Ureter (tissue), 1 donor: ENCODE results near the gene SLC46A3. TPM values are rescaled to one million over a fixed set of nuclear protein-coding genes. Genes with fewer than 3 reads are reported as not detected.
"Not testable (repeated sequence)": the region's sequence is repeated elsewhere in the genome, so short reads cannot be mapped to it uniquely, and the experiment has no call there.

ENCODE experiments used
- DNase-seq: peaks from one replicate; pipeline ENCODE4 v3.0.0-alpha.2; 2020; ENCODE audit warnings: low spot score
- total RNA-seq: library from RNA; stranded (reverse); gene quantifications from one replicate; pipeline ENCODE4 v1.2.4, GENCODE V29; 2023
- donor health status: DM: yes; HTN: yes; CAD: no.

Gene SLC46A3
- total RNA-seq, 1 donor from 2014 or later = 12.6 TPM

- not testable (repeated sequence) for DNase-seq
Measured at GRCh38 chr13:28683169-28683568, 35.6 kb downstream of the SLC46A3 start.

DNA sequence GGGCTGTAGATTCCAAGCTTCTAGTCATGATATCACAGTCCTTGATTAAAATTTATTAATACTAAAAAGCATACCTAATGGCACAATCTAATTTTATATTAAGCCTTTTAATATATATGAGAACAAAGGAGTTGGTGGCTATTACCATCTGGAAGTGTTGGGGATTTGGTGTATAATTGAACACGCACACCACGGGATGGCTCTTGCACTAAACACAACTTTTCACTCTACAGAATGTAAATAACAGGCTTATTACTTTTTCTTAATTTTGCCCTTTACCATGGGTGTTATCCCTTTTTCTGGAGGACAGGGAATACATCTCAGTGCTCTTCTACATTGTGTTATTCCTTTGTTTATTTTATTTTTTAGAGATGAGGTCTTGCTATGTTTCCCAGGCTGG lies 38.2 kb downstream of the SLC46A3 start:
- DNase-seq = no peak

DNA sequence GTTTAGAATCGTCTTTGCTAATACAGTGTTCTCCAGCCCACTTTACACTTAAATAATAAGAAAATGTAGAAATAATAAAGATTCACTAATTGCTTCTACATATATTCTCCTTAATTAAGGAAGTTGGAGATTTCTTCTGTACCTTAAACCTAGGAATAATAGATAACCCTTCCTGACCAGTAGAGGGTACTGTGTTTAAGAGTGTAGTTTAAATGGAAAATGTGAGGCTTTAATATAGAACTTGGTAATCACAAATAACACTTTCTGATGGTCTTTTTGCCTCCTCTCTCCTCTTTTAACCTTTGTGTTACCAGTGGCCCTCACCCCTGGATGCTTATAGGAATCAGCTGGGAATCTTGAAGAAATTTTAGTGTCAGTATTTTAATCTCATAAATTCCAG lies 39.1 kb downstream of the SLC46A3 start:
- no peak for DNase-seq

- DNase-seq = no peak
Measured at GRCh38 chr13:28678809-28679208, 40.0 kb downstream of the SLC46A3 start.

DNA sequence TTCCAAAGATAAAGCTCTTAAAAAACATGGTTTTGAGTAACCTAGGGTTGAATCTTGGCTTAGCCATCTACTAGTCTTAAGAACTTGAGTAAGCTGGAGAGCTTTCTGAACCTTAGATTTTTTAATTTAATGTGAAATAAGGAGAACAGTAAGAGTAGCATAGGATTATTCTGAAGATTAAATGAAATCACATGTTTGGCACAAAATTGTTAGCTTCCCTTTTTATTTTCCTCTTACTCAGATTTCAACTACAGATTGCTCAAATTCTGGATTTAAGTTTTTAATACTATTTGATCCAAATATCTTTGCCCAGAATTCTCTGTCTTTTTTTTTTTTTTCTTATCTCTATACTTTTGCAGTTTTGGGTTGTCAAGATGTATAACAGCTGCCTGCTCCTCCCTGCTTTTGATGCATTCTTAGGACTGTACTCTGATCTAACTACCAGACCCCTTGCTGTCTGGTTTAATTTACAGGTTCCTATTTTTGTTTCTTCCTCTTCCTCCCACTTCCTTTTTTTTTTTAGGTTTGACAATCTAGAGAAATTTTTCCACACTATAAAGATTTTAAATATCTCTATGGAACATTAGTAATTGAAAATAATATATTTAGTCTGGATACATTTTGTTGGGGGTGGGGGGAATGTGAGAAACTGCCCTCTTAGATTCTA lies 47.5 kb downstream of the SLC46A3 start:
- no peak for DNase-seq

DNA sequence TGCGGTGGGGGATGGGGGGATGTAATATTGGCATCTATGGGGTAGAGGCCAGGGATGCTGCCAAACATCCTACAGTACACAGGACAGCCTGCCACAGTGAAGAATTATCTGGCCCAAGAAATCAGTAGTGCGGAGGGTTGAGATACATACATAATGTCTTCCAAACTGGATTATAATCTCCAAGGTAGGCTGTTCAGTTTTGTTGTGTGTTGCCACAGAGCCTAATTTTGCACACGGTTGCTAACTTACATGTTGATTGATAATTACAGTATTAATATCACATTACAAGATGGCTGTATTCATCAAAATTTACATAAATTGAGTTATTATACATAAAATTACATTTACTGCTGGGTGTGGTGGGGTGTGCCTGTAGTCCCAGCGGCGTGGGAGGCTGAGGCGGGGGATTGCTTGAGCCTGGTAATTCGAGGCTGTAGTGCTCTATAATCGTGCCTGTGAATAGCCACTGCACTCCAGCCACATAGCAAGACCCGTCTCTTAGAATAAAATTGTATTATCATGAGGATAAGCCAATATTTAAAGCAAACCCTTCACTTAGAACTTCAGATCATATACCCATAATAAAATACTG lies 51.8 kb downstream of the SLC46A3 start:
- no peak for DNase-seq

GRCh38 chr13:28659621-28659970 lies 59.2 kb downstream of the SLC46A3 start:
- DNase-seq = no peak

- DNase-seq = peak; percentile 93
Measured at GRCh38 chr13:28658796-28659620, 59.8 kb downstream of the SLC46A3 start, which contains the start of gene POMP. TSS of gene POMP (plus strand) at chr13:28659130. CDS start at chr13:28659185, 55 bp downstream.

- no peak for DNase-seq
Measured at GRCh38 chr13:28658539-28658795, 60.3 kb downstream of the SLC46A3 start.

DNA sequence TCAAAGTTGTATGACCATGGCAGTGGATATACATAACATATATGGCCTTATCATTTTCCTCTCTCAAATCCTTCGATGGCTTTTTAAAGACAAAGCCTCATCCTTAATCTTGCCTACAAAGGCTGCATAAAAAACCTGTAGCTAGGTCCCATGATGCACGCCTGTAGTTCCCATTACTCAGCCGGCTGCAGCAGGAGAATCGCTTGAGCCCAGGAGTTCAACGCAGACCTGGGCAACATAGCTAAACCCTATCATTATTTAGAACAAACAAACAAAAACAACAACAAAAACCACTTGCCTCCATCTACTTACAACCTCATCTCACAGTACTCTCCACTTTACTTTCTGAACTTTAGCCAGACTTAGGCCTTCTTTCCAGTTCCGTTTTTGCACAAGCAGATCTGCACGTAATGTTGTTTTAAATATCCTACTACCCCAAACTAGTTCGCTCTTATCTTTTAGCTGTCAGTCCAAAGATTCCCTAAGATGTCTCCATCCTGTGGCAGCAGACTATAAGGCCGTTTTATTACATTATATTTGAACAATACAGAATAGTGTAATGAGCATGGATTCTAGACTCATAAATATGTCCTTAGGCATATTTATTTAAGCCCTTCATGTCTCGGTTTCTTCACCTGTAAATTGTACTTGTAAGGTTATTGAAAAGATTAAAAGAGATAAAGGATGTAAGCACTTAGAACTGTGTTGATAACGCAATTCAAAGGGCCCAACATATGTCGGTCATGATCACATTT lies 60.8 kb downstream of the SLC46A3 start:
- DNase-seq = no peak

GRCh38 chr13:28655561-28655960 lies 63.2 kb downstream of the SLC46A3 start:
- no peak for DNase-seq

DNA sequence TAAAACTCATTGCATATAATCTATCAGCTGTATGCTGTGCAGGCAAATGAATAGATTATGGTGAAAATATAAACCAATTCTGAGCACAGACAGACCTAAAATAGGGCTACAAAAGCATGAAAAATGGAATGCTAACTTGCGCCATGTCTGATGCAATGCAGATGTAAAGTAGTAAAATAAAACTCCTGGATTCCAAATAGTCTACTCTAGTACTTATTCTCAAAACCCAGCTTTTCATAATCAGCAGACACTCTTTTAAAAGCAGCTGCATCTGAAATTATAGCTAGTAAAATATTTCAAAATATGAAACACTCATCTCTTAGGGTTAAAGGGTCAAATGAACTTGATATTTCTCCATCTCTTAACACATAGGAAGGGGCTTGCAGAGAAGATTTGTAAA lies 64.5 kb downstream of the SLC46A3 start:
- no peak for DNase-seq

GRCh38 chr13:28653111-28653510 lies 65.7 kb downstream of the SLC46A3 start:
- no peak for DNase-seq

- DNase-seq = no peak
Measured at GRCh38 chr13:28651810-28652401, 66.9 kb downstream of the SLC46A3 start.

DNA sequence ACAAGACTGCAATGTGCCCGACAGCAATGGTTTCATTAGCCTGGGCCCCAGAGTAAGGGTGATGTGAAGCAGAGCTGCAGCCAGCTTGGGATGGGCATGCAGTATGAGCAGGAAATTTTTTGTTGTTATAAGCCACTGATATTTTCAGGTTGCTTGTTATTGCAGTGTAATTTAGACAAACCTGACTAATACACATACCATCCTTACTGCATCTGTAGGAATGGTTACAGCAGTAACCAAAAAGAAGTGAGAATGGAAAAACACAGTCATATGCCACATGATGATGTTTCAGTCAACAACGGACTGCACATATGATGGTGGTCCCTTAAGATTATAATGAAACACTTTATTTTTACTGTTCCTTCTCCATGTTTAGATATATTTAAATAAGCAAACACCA lies 68.5 kb downstream of the SLC46A3 start:
- no peak for DNase-seq

Other genes with a start within 250 kb of the SLC46A3 start
- 51.1 TPM for gene FLT1, start 223.8 kb downstream of the SLC46A3 start, total RNA-seq
- gene POMP, start 59.8 kb downstream of the SLC46A3 start, total RNA-seq = 51.6 TPM
- 5.1 TPM for gene MTUS2, start 101.4 kb upstream of the SLC46A3 start, total RNA-seq